GM12878 (cell line): Measurements from ENCODE around the gene WFDC11. TPM values are rescaled to one million over a fixed set of nuclear protein-coding genes. Genes with fewer than 3 reads are reported as not detected.

Experiments used
- ATAC-seq: fragments of 200-7000 bp; cut with Tn5 transposase; 3 replicates; pipeline ENCODE4 v1.9.1; 2020; ENCODE audit warnings: mild to moderate bottlenecking, moderate library complexity
- BruUV-seq: library from RNA; stranded (reverse); fragments of 400-500 nt; replicated peaks from 2 replicates; lab custom pipeline; 2021; lab: Mats Ljungman, UMichigan
- CTCF ChIA-PET: fragments of 300-600 bp; sonication (Branson Sonifier 250); formaldehyde crosslinking; extraction: SDS; loops from one replicate; lab custom pipeline; 2021; ENCODE audit warnings: inconsistent platforms; lab: Yijun Ruan, JAX
- POLR2A ChIA-PET: fragments of 350-600 bp; formaldehyde crosslinking; extraction: SDS; loops from one replicate; lab custom pipeline; 2021; ENCODE audit warnings: inconsistent platforms; lab: Charles Lee
- RAD21 ChIA-PET: fragments of 300-600 bp; sonication (Branson Sonifier 250); formaldehyde crosslinking; loops from one replicate; lab custom pipeline; 2023; ENCODE audit warnings: antibody characterized with exemption; ENCODE audit not compliant: unreplicated experiment; lab: Charles Lee
- SMC1A ChIA-PET: fragments of 300-600 bp; sonication (Branson Sonifier 250); formaldehyde crosslinking; loops from one replicate; lab custom pipeline; 2023; ENCODE audit not compliant: unreplicated experiment, uncharacterized antibody; lab: Charles Lee
- DNase-seq: peaks from one replicate; pipeline ENCODE4 v3.0.0-alpha.2; 2011; ENCODE audit warnings: low read depth, low spot score
- FAIRE-seq: peaks from 3 replicates; lab custom pipeline; 2011; peaks lifted over from hg19 to GRCh38; lab: Jason Lieb, UNC
- H2AFZ ChIP-seq: 2 replicates; pipeline ENCODE4 v1.6.0; 2011; ENCODE audit warnings: low read depth, low read length, control low read depth; ENCODE audit not compliant: control insufficient read depth
- H3K27ac ChIP-seq: 2 replicates; pipeline ENCODE4 v1.5.1; 2011; ENCODE audit warnings: control low read depth; ENCODE audit not compliant: control insufficient read depth, insufficient read depth
- H3K27me3 ChIP-seq, 2 experiments: replicated peaks in 1 of 2; 2 replicates each; pipeline versions ENCODE4 v1.6.0 to v1.6.1; 2011; ENCODE audit warnings: low read length in 1 of 2; ENCODE audit not compliant: control insufficient read depth in 2 of 2, insufficient read depth in 2 of 2
- H3K36me3 ChIP-seq, 2 experiments: 2 replicates each; pipeline ENCODE4 v1.5.1; 2011; ENCODE audit warnings: low read length in 1 of 2; ENCODE audit not compliant: control insufficient read depth in 2 of 2, insufficient read depth in 2 of 2
- H3K4me1 ChIP-seq: 2 replicates; pipeline ENCODE4 v1.6.1; 2011; ENCODE audit warnings: mild to moderate bottlenecking, low read length, moderate library complexity, mixed read lengths; ENCODE audit not compliant: control insufficient read depth, insufficient read depth
- H3K4me2 ChIP-seq: 2 replicates; pipeline ENCODE4 v1.6.0; 2011; ENCODE audit warnings: control low read depth; ENCODE audit not compliant: control insufficient read depth, insufficient read depth
- H3K4me3 ChIP-seq: fragments of 200-600 bp; sonication (generic); 2 replicates; pipeline ENCODE4 v1.5.1; 2016
- H3K79me2 ChIP-seq: 2 replicates; pipeline ENCODE4 v1.6.0; 2011; ENCODE audit warnings: low read length; ENCODE audit not compliant: control insufficient read depth, insufficient read depth
- H3K9ac ChIP-seq: 2 replicates; pipeline ENCODE4 v1.8.0; 2011; ENCODE audit warnings: low read length, control low read depth, mixed read lengths; ENCODE audit not compliant: control insufficient read depth, insufficient read depth
- H3K9me3 ChIP-seq: replicated peaks from 3 replicates; pipeline ENCODE4 v1.5.1; 2011; ENCODE audit warnings: mild to moderate bottlenecking, low read length; ENCODE audit not compliant: control insufficient read depth, insufficient read depth
- H4K20me1 ChIP-seq: 2 replicates; pipeline ENCODE4 v1.6.0; 2011; ENCODE audit not compliant: control insufficient read depth, insufficient read depth
- CEBPZ ChIP-seq: fragments of 150-350 bp; IDR thresholded peaks from 2 replicates; pipeline ENCODE4 v1.6.1; 2016; ENCODE audit warnings: low read depth, low read length
- E2F8 ChIP-seq: fragments of 450-650 bp; IDR thresholded peaks from 2 replicates; pipeline ENCODE4 v1.6.1; 2018; ENCODE audit warnings: mild to moderate bottlenecking, low read depth, moderate library complexity; ENCODE audit not compliant: partially characterized antibody
- RUNX3 ChIP-seq: IDR thresholded peaks from 2 replicates; pipeline ENCODE4 v1.6.1; 2012; ENCODE audit warnings: low read length, inconsistent platforms
- WGBS: methylation state at CpG from one replicate; pipeline ENCODE4 v1.1.6; 2016; ENCODE audit warnings: low lambda C conversion rate; ENCODE audit not compliant: insufficient replicate concordance, insufficient coverage; ENCODE audit errors: missing lambda C conversion rate; 5-methylcytosine and 5-hydroxymethylcytosine counted together
- in situ Hi-C: fragments of 300-500 bp; cut with MboI; formaldehyde crosslinking; loops from 9 replicates; pipeline ENCODE4 v1.14.3; 2018; ENCODE audit warnings: mixed read lengths
- intact Hi-C: fragments of 100-400 bp; cut with micrococcal nuclease; formaldehyde crosslinking; loops from one replicate; pipeline ENCODE4 v1.14.2; 2022; ENCODE audit not compliant: unreplicated experiment
- polyA plus RNA-seq, 11 experiments: library from polyadenylated mRNA; depleted of rRNA in 4 of 11; unstranded in 6 of 11; stranded (reverse) in 5 of 11; fragments of >200 nt; fragmentation: Nextera tagmentation in 4 of 11; fragmentation: Illumina TruSeq in 1 of 11; extraction: Ambion mirVana in 4 of 11; extraction: Trizol in 1 of 11; gene quantifications; 1 replicate in 1 of 11; 2 replicates in 10 of 11; pipeline versions ENCODE4 v1.2.1 to v1.2.3, GENCODE V29; 2011 to 2016; ENCODE audit warnings: inconsistent platforms in 2 of 11, missing spikeins in 2 of 11, low read depth in 1 of 11
- total RNA-seq, 4 experiments: library from RNA; depleted of rRNA in 3 of 4; stranded (reverse); fragments of >200 nt in 3 of 4; fragmentation: Illumina TruSeq in 1 of 4; extraction: Trizol in 1 of 4; gene quantifications; 2 replicates each; pipeline versions ENCODE4 v1.2.1 to v1.2.3, GENCODE V29; 2013 to 2021

Gene WFDC11
- total and polyA plus RNA-seq, 10 of the 15 experiments (the other 5 are each of a cell fraction or from before 2014, with no cell fraction given): not detected

DNA sequence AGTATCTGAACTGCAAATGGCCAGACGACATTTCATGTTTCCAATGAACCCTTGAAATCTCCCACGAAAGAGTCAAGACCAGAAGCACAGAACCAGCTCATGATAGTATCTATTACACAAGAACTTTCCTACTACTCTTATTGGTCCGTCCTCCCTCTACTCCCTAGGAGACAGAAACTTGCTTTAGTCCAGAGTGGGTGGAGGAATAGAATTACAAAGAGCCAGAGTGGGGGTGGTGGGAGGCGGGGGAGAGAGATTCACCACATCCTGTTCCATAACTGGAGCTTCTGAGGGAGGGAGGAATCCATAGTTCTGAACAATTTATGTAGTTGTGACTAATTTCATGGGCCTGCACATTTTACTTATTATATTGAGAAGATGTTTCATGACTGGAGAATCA is 59.0 kb downstream of the WFDC11 start:
- no peaks in the 10 kb centered on the region for H4K20me1 ChIP-seq
- SMC1A ChIA-PET: no interaction called here
- H3K36me3 ChIP-seq: no peaks in the 10 kb centered on the region
- peaks cover 0 to 5% of the 10 kb centered on the region in 2 experiments; a peak in 1 of 4 replicates for H3K27me3 ChIP-seq
- POLR2A ChIA-PET: no interaction called here
- intact Hi-C loops (no loop called here), in situ Hi-C loops (no loop called here)
- no peak overlapping the region for H3K27ac ChIP-seq
- ATAC-seq (no peak), FAIRE-seq (no peak), DNase-seq (no peak)
- RAD21 ChIA-PET: interaction anchor here (1.0 kb wide), 1 partner anchor 17 kb away, joined by 3 read pairs; no protein-coding TSS in a partner anchor
- no TSS peak for BruUV-seq
- no peak overlapping the region for H2AFZ ChIP-seq
- TF ChIP-seq CEBPZ: no peak
- TF ChIP-seq RUNX3: 0 out of 2 replicates have a peak, but pooled peaks have one; percentile 7
- TF ChIP-seq E2F8: no peak
- H3K9ac ChIP-seq: no peak overlapping the region
- H3K79me2 ChIP-seq: no peaks in the 10 kb centered on the region
- 6% methylated on average over 4 of the region's 4 CpGs for WGBS
- no peak overlapping the region for H3K4me3 ChIP-seq
- peaks cover 1% of the 10 kb centered on the region; the same call in 2 of the 3 replicates for H3K9me3 ChIP-seq
- CTCF ChIA-PET: no interaction called here
- no peaks in the 10 kb centered on the region for H3K4me1 ChIP-seq
- H3K4me2 ChIP-seq: no peak overlapping the region
